AG04449 (cell line): ENCODE measurements around the gene WASF2.

Source experiments
- CTCF ChIA-PET: fragments of 350-600 bp; formaldehyde crosslinking; extraction: SDS; loops from one replicate; lab custom pipeline; 2021; ENCODE audit warnings: antibody characterized with exemption; lab: Yijun Ruan, JAX
- POLR2A ChIA-PET: fragments of 400-600, 350-600 bp; formaldehyde crosslinking; extraction: SDS; loops from one replicate; lab custom pipeline; 2020; ENCODE audit warnings: antibody characterized with exemption, inconsistent platforms; lab: Yijun Ruan, JAX
- DNase-seq: peaks from one replicate; pipeline ENCODE4 v3.0.0-alpha.2; 2010; ENCODE audit warnings: low read depth, low spot score
- H3K4me3 ChIP-seq: 2 replicates; pipeline ENCODE4 v1.5.1; 2011; ENCODE audit warnings: low read depth, mild to moderate bottlenecking, control low read depth, low read length
- TF ChIP-seq, protein P1 (sequence below): IDR thresholded peaks from one replicate; pipeline ENCODE4 v1.5.1; 2011; ENCODE audit warnings: mild to moderate bottlenecking, moderate library complexity, low read length, control low read depth, inconsistent platforms; ENCODE audit not compliant: insufficient read depth; ENCODE audit errors: missing control alignments

Gene WASF2

DNA sequence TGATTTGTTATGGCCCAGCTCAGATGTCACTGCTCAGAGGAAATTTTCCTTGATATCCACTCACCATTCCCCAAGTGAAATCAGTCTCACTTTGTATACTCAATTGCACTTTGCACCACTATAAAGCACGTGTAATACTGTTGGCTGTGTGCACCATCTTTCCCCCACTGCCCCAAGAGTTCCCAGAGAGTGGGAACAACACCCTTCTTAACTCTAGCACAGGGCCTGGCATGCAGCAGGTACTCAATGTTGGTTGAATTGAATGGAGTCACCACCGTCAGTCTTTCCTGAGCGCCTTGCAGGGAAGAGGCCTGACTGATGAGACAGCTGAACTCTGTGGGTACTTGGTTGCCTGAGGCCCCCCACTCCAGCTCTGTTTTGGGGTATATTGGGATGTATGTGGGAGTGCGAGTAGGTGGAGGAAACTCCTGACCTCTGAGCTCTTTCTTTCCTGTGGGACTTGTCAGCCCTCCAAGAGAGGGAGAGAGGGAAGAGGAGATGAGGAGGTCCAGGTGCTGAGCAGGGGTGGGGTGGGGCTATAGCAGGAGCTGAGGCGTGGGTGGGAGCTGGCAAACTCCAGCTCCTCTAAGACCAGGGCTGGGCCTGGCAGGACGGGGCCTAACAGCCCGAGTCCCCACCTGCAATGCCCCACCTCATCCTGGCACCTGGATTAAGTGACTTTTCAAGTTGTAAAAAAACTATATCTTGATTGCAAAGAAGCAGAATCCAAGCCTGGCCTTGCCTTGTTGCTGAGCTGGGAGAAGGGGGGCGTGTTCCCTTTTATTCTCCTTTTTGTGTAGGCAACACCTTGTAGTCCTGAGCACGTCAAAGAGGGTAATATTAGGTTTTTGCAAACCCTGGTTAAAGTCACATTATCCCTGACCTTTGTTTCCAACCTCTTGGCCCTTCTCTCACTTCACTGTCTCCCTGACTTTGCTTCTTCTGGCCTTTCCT is 19.4 kb upstream of the WASF2 start:
- CTCF ChIA-PET, result interaction anchor here (1.0 to 1.9 kb wide), 4 partner anchors 14 to 97 kb away, joined by 3 to 5 read pairs (median 4); no protein-coding TSS in a partner anchor
- H3K4me3 ChIP-seq, result no peak overlapping the region
- POLR2A ChIA-PET, result no interaction called here
- TF ChIP-seq, protein P1, sequence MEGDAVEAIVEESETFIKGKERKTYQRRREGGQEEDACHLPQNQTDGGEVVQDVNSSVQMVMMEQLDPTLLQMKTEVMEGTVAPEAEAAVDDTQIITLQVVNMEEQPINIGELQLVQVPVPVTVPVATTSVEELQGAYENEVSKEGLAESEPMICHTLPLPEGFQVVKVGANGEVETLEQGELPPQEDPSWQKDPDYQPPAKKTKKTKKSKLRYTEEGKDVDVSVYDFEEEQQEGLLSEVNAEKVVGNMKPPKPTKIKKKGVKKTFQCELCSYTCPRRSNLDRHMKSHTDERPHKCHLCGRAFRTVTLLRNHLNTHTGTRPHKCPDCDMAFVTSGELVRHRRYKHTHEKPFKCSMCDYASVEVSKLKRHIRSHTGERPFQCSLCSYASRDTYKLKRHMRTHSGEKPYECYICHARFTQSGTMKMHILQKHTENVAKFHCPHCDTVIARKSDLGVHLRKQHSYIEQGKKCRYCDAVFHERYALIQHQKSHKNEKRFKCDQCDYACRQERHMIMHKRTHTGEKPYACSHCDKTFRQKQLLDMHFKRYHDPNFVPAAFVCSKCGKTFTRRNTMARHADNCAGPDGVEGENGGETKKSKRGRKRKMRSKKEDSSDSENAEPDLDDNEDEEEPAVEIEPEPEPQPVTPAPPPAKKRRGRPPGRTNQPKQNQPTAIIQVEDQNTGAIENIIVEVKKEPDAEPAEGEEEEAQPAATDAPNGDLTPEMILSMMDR, result no peak
- DNase-seq, result no peak

DNA sequence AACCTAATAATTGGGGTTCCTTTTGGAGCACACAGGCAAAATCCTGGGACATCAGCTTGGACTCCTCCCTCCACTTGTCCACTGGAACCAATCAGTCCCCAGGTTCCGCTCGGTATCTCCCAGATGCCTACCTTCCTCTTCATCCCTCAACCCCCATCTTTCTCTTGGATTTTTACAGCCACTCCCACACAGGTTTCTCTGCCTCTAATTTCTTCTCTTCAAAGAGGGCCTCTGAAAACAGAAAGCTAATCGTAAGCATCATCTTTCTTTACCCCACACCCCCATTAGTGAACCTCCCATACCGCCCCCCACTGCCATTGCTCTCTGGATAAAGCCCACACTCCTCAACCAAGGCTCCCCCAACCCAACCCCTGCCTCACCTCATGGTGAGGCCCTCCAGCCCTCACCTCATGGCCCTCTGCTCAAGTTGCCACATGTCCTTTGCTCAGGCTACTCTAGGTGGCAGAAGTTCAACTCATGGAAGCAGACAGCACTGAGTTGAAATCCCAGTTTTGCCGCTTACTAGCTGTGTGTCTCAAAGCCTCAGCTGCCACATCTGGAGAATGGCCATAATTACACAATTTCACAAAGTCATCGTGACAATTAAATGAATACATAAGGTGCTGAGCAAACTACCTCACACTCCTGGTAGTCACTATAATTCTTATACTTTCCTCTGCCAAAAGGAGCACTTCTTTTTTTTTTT is 18.1 kb upstream of the WASF2 start:
- DNase-seq, result no peak

GRCh38 chr1:27506703-27507102 is 16.7 kb upstream of the WASF2 start:
- TF ChIP-seq, protein P1, result no peak

More for the DNA sequence above, 18.1 kb upstream of the WASF2 start:
- ChIA-PET POLR2A (no interaction called here), CTCF (interaction anchor here (0.6 to 1.9 kb wide), 7 partner anchors 14 to 128 kb away, joined by 3 to 5 read pairs (median 4); no protein-coding TSS in a partner anchor)
- H3K4me3 ChIP-seq, result no peak overlapping the region
- TF ChIP-seq, protein P1, result no peak

DNA sequence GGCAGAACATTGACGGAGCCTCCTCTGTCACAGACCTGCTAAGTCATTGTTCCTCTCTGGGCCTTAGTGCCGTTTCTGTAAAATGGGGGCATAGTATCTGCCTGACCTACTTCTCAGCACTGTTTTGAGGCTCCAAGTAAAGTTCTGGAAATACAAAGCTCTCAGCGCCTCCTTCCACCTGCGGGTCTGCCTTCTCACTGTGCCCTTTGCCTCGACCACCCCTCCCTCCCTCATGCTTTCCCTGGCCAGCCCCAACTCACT is 15.4 kb upstream of the WASF2 start:
- DNase-seq, result no peak
- ChIA-PET CTCF (interaction anchor here (1.3 to 2.5 kb wide), 3 partner anchors 51 to 173 kb away, joined by 3 to 9 read pairs (median 4); no protein-coding TSS in a partner anchor), POLR2A (interaction anchor here (1.0 kb wide), 1 partner anchor 15 kb away, joined by 3 read pairs; no protein-coding TSS in a partner anchor)
- no peak overlapping the region for H3K4me3 ChIP-seq
- TF ChIP-seq, protein P1, result no peak

More at GRCh38 chr1:27506703-27507102, 16.7 kb upstream of the WASF2 start:
- ChIA-PET POLR2A (no interaction called here), CTCF (no interaction called here)
- no peak overlapping the region for H3K4me3 ChIP-seq
- DNase-seq, result no peak

DNA sequence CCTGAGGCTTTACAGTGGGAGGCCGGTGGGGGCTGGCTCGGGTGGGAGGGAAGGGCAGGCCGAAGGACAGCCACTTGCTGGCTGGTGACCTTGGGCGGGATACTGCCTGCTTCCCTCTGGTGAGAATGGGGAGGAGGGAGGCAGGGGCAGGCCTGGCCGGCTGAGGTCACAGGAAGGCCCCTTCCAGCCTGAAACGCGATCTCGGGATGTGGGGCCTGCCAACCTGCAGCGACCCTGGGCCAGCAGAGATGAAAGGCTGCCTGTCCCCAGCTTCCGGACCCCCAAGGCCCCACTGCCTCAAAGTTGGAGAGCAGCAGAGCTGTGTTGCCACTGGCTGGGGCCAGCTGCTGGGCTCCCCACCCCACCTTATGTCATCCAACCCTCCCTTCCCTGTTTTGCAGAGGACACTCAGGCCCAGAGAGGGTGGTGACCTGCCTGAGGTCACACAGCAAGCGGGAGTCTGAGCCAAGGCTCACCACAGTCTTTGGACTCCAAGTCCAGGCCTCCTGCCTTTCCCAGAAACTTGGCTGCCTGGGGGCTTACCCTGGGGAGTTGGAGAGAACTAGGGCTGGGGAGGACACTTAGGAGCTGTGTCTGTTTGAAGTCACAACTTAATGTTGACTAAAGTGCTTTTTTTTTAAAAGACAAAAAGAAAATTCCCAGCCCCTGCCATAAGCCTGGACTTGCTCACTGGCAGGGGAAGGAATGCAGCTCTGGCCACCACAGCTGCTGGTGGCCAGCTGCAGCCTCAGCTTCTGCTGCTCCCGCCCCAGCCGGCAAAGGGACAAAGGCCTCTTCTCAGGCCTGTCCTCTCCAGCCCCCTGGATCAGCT is 14.8 kb upstream of the WASF2 start:
- ChIA-PET CTCF (interaction anchor here (0.6 to 2.5 kb wide), 4 partner anchors 52 to 172 kb away, joined by 3 to 9 read pairs (median 4); no protein-coding TSS in a partner anchor), POLR2A (interaction anchor here (1.0 kb wide), 1 partner anchor 14 kb away, joined by 3 read pairs; no protein-coding TSS in a partner anchor)
- DNase-seq, result no peak
- TF ChIP-seq, protein P1, result no peak
- no peak overlapping the region for H3K4me3 ChIP-seq
